ENCODE data around the gene MAP3K3. TPM values are rescaled to one million over a fixed set of nuclear protein-coding genes. Genes with fewer than 3 reads are reported as not detected.
A peak's percentile ranks its signal among the peaks of the same experiment; 100 is the strongest.

Gene MAP3K3
- total RNA-seq, 4 donors from 2014 or later = 14.0 to 38.9 (median 18.4) TPM

DNA sequence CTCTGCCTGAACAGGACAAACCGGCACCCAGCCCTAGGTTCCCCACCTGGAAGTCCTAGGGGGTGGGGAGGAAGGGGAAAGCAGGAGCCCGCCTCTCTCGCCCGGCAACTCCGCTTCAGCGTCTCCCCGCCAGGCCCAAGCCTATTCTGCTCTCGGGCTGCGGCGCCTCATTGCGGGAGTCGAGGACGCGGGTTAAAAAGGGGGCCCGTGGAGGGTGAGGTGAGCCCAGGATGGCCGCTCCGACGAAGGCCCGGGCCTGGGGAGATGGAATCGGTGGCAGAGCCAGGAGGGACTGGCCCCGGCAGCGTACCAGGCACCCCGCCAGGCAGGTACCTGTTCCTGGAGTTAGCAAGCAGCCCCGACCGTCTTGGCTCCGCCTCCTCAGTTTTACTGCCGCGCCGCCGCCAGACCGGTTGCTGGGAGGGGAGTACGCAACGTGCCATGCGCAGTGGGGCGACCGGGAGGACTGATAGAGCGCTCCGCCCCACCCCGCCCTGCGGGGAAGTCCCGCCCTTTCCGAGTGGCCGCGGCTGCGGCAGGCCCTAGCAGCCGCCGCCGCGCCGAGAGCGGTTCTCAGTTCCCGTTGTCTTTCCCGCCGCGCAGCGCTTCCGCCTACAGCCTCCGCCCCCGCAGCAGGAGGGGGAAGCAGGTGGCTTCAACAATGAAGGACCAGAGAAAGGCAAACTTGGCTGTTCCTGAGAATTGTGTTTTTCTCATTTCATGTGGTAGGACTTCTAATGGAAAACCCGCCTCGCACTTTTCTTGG, 119.4 kb downstream of the MAP3K3 start, which contains the start of gene STRADA:
STRADA (minus strand) TSS at position 392 of the 766 bp plus-strand sequence. CDS start 13,430 bp downstream, outside the sequence.
- intact Hi-C loops (cut with DNase I) = no loop called here
- TF ChIP-seq POLR2A (IDR thresholded peaks at IDR 0.05) (peak in 3 of 4 donors; percentile 66 to 92 (median 71)), CTCF (IDR thresholded peaks at IDR 0.05) (peak in 1 of 6 experiments; percentile 3)
- 0% methylated on average over 2 to 6 of the region's 61 CpGs for WGBS, 2 donors
- H3K36me3 ChIP-seq = peaks cover 0 to 21% (median 5%) of the 10 kb centered on the region in 3 donors
- peak within 1 kb of the TSS; percentile 53 to 96 (median 78) for H3K4me3 ChIP-seq
- no peaks in the 10 kb centered on the region for H3K27me3 ChIP-seq
- peak within 1 kb of the TSS; percentile 91 to 99 (median 96) for H3K27ac ChIP-seq
- peak; percentile 90 for DNase-seq
- peaks cover 7 to 31% (median 13%) of the 10 kb centered on the region in 3 donors for H3K4me1 ChIP-seq
- H3K9me3 ChIP-seq = no peaks in the 10 kb centered on the region

Small RNA genes lying within 50 kb of the gene (small RNA-seq; reads per million reads assigned to genes)
- gene RNU6-288P = 0 reads per million in 4 donors

Other genes with a start within 250 kb of the MAP3K3 start
- gene CYB561, start 176.1 kb upstream of the MAP3K3 start, total RNA-seq = 10 to 100 TPM; 32.4 to 95.6 (median 42.4) TPM
- 1 to 10 TPM; 3.1 to 5.8 (median 4.2) TPM for gene ACE, start 145.4 kb upstream of the MAP3K3 start, total RNA-seq
- not detected for gene KCNH6, start 99.1 kb upstream of the MAP3K3 start, total RNA-seq
- 10 to 100 TPM; 24.8 to 29.7 (median 25.9) TPM for gene DCAF7, start 71.9 kb upstream of the MAP3K3 start, total RNA-seq
- gene TACO1, start 21.5 kb upstream of the MAP3K3 start, total RNA-seq = 10 to 100 TPM in 3 of 4 donors, 1 to 10 TPM in 1; 7.6 to 16.6 (median 12.7) TPM
- gene LIMD2, start 77.7 kb downstream of the MAP3K3 start, total RNA-seq = 1 to 10 TPM; 1.6 to 8.5 (median 4.7) TPM
- 10 to 100 TPM in 3 of 4 donors, 1 to 10 TPM in 1; 9.2 to 25.4 (median 18.6) TPM for gene STRADA, start 119.4 kb downstream of the MAP3K3 start, total RNA-seq
- 10 to 100 TPM; 55.9 to 66.4 (median 63.7) TPM for gene CCDC47, start 151.2 kb downstream of the MAP3K3 start, total RNA-seq
- gene DDX42, start 151.8 kb downstream of the MAP3K3 start, total RNA-seq = 10 to 100 TPM; 27.1 to 88.5 (median 51.9) TPM
- gene PSMC5, start 205.0 kb downstream of the MAP3K3 start, total RNA-seq = 10 to 100 TPM; 55.0 to 87.9 (median 80.7) TPM
- gene FTSJ3, start 205.2 kb downstream of the MAP3K3 start, total RNA-seq = 10 to 100 TPM; 19.8 to 52.3 (median 29.0) TPM
- gene SMARCD2, start 220.3 kb downstream of the MAP3K3 start, total RNA-seq = 100 to 1,000 TPM; 111 to 161 (median 133) TPM